ENCODE measurements around the gene TNFSF15.

The TNFSF15 gene

DNA sequence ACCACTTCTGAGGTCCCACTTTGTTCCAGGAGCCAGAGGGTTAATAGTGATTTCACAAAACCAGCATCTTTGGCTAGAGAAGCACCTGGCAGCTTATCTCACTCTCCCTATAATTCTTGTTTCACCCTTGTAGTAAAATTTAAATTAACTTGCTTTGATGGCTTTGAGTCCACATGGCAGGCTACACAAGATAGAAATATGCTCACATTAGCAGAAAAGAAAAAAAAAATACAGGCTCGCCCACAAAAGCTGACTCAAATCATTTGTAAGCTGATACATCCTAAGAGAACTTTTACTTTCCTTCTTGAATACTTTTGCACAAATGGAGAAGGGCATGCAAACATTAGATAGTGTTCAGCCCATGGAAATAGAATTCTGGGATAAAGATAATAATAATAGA is 36.2 kb downstream of the TNFSF15 start:
- no peak overlapping the region for H3K27ac ChIP-seq
- TF ChIP-seq, protein P1, sequence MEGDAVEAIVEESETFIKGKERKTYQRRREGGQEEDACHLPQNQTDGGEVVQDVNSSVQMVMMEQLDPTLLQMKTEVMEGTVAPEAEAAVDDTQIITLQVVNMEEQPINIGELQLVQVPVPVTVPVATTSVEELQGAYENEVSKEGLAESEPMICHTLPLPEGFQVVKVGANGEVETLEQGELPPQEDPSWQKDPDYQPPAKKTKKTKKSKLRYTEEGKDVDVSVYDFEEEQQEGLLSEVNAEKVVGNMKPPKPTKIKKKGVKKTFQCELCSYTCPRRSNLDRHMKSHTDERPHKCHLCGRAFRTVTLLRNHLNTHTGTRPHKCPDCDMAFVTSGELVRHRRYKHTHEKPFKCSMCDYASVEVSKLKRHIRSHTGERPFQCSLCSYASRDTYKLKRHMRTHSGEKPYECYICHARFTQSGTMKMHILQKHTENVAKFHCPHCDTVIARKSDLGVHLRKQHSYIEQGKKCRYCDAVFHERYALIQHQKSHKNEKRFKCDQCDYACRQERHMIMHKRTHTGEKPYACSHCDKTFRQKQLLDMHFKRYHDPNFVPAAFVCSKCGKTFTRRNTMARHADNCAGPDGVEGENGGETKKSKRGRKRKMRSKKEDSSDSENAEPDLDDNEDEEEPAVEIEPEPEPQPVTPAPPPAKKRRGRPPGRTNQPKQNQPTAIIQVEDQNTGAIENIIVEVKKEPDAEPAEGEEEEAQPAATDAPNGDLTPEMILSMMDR (conservative IDR thresholded peaks at IDR 0.05): no peak

DNA sequence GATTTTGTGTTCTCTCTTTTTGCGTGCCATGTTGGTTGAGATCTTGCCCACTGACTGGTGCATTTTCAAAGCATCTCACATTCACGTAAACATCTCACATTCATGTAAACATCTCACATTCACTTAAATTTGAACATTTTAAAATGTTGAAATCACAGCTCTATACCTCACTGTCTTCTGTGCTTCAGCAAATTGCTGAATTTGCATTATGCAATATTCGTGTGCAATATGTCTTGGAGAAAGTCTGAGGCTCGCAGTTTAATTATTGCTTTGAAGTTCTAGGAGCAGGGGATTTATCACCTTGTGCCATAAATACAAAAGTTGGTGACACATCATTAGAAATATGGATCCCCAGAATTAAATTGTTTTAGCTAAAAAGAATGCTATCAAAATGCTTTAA is 42.6 kb downstream of the TNFSF15 start:
- TF ChIP-seq, protein P1 (conservative IDR thresholded peaks at IDR 0.05): no peak
- no peak overlapping the region for H3K27ac ChIP-seq

DNA sequence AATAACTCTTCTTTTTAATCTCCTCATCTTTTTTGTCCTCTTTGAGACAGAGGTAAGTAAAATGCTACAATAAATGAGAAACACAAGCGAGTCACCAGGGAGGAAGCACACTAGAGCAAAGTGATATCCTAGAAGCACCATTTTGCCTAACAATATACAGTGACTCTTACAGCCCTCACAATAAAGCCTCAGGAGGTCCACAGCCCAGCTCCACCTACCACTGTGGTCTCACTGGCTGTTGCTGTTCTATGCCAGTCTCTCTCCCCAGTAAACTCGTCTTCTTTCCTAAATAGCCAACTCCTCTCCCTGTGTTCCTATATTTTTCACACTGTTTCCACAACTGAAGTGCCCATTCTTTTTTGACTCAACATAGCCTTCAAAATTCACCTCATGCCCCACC is 44.3 kb downstream of the TNFSF15 start:
- TF ChIP-seq, protein P1 (conservative IDR thresholded peaks at IDR 0.05): no peak
- no peak overlapping the region for H3K27ac ChIP-seq

DNA sequence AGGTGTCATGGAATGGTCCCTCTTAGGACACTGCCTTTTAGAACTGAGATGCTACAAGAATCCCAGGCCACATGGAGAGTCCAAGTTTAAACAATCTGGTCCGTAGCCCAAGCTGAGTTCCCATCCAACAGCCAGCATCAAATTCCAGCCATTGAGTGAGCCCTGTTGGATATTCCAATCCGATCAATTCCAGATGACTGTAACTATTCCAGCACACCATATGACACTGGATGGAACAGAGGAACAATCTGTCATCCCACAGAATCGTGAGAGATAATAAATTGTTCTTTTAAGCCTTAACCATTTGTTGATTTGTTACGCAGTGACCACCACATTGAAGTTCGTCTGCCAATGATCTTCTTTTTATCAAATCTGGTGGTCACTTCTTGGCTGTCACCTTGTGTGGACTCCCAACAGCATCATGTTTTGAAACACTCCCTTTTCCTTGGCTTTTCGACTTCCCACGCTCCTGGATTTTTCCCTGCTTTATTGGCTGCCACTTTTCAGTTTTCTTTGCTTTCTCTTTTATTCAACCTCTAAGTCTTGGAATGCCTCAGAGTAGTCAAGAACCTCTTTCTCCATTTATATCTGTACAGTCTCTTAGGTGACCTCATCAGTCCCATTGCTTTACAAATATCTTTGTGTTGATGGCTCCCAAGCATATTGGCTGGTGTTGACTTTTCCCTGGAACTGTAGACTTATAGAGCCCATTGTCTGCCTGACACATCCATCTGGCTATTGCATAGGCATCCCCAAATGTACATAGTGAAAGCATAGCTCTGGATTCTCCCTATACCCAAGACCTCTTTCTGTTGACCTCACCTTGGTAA is 46.1 kb downstream of the TNFSF15 start:
- H3K27ac ChIP-seq: no peak overlapping the region
- TF ChIP-seq, protein P1 (conservative IDR thresholded peaks at IDR 0.05): no peak

DNA sequence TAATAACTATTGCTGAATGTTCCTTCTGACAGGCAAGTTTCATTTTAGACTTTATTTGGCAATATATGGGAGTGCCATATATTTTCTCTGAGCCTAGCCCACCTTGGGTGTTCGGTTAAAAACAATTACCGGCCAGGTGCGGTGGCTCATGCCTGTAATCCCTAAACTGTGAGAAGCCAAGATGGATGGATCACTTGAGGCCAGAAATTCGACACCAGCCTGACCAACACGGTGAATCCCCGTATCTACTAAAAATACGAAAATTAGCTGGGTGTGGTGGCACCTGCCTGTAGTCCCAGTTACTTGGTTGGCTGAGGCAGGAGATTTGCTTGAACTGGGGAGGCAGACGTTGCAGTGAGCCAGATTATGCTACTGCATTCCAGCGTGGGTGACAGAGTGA is 47.9 kb downstream of the TNFSF15 start:
- no peak overlapping the region for H3K27ac ChIP-seq
- TF ChIP-seq, protein P1 (conservative IDR thresholded peaks at IDR 0.05): no peak

DNA sequence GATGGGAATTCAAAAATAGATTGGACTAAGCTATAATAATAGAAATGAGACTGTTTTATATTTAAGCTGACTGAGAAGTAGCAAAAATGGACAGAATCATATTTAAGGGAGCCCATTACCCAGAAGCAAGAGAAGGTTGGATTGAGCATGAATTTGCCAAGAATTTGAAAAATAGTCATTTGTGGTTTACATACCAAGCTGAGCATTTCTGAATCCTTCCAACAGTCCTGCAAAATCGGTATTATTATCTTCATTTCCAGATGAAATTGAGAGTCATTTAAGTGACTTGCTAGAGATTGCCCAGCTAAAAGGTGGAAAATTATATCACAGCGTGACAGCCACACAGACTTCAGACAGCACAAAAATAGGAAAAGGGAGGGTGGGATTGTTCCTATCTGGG is 48.4 kb downstream of the TNFSF15 start:
- TF ChIP-seq, protein P1 (conservative IDR thresholded peaks at IDR 0.05): no peak
- no peak overlapping the region for H3K27ac ChIP-seq

DNA sequence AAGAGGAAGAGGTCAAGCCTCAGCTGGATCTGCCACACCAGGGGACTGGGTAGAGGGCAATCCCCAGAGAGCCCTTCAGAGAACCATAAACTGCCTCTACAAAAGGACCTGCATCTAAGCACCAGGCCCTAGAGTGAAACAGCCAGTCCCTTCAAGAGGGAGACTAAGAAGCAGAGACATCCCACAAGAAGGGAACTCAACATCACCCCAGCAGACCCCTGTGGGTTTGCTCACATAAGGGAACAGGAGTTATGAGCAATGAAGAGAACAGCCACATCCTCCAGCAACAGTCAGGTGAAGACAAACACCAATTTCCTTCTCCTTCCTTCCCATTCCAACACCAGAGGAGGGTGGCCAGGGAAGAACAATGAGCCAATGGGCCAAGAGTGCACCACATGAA is 48.9 kb downstream of the TNFSF15 start:
- no peak overlapping the region for H3K27ac ChIP-seq
- TF ChIP-seq, protein P1 (conservative IDR thresholded peaks at IDR 0.05): no peak
